ENCODE results near the gene SYT12. TPM values are rescaled to one million over a fixed set of nuclear protein-coding genes. Genes with fewer than 3 reads are reported as not detected.

The SYT12 gene
- total RNA-seq, 2 donors from 2014 or later, result 0.78 TPM; not detected in 1

DNA sequence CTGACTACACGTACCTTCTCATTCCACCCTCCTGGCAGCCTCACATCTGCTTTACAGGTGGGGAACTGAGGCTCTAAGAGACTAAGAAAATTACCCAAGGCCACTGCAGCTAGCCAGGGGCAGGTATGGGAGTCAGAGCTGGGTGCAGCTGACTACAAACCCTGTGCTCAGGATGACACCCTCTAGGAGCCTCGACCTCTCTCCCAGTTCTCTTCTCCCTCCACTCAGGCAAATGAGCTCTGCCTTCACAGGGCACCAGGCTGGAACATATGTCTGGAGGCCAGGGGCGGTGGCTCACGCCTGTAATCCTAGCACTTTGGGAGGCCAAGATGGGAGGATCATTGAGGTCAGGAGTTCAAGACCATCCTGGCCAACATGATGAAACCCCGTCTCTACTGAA lies 4.0 kb downstream of the SYT12 start:
- DNase-seq, result no peak
- Histone ChIP-seq H3K4me3 (no peak overlapping the region), H3K4me1 (peaks cover 18% of the 10 kb centered on the region), H3K27me3 (no peaks in the 10 kb centered on the region), H3K9me3 (no peaks in the 10 kb centered on the region), H3K27ac (no peak overlapping the region), H3K36me3 (replicated peaks in 1 of 2; ENCODE audit: insufficient read depth in 1 of 2, low read depth in 2 of 2) (no peaks in the 10 kb centered on the region)
- intact Hi-C loops (cut with DNase I), result no loop called here
- no peak for ATAC-seq
- 85 to 96% methylated on average over 4 to 5 of the region's 5 CpGs for WGBS, 2 donors
- TF ChIP-seq, protein P1, sequence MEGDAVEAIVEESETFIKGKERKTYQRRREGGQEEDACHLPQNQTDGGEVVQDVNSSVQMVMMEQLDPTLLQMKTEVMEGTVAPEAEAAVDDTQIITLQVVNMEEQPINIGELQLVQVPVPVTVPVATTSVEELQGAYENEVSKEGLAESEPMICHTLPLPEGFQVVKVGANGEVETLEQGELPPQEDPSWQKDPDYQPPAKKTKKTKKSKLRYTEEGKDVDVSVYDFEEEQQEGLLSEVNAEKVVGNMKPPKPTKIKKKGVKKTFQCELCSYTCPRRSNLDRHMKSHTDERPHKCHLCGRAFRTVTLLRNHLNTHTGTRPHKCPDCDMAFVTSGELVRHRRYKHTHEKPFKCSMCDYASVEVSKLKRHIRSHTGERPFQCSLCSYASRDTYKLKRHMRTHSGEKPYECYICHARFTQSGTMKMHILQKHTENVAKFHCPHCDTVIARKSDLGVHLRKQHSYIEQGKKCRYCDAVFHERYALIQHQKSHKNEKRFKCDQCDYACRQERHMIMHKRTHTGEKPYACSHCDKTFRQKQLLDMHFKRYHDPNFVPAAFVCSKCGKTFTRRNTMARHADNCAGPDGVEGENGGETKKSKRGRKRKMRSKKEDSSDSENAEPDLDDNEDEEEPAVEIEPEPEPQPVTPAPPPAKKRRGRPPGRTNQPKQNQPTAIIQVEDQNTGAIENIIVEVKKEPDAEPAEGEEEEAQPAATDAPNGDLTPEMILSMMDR (IDR thresholded peaks at IDR 0.05), result no peak
- no peak for TF ChIP-seq POLR2A (IDR thresholded peaks at IDR 0.05)

DNA sequence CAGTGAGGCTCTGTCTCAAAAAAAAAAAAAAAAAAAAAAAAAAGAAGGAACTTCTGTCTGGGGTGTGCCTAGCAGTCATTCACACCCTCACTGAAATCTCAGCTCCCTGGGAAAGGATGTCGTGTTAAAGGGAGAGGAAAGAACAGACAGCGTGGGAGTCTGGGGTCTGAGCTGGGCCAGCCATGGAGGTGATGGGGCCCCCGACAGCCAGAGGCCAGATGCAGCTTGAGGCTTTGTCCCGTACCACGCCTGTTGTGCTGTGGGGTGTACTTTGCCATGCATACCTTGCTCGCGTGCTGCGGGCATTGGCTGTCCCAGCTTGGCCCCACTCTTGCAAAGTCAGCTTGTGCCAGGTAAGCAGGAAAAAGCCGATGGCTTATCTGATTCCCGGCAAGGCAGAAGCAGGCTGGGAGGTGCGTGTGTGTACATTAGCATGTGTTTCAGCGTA lies 4.6 kb downstream of the SYT12 start:
- peaks cover 12% of the 10 kb centered on the region for H3K4me1 ChIP-seq
- TF ChIP-seq, protein P1 (IDR thresholded peaks at IDR 0.05), result no peak
- TF ChIP-seq POLR2A (IDR thresholded peaks at IDR 0.05), result no peak
- intact Hi-C loops (cut with DNase I), result no loop called here
- no peak for ATAC-seq
- H3K27ac ChIP-seq, result no peak overlapping the region
- no peaks in the 10 kb centered on the region for H3K27me3 ChIP-seq
- no peaks in the 10 kb centered on the region for H3K36me3 ChIP-seq (replicated peaks in 1 of 2; ENCODE audit: insufficient read depth in 1 of 2, low read depth in 2 of 2)
- no peaks in the 10 kb centered on the region for H3K9me3 ChIP-seq
- 68 to 83% methylated on average over 4 to 12 of the region's 12 CpGs for WGBS, 2 donors
- H3K4me3 ChIP-seq, result no peak overlapping the region
- no peak for DNase-seq

DNA sequence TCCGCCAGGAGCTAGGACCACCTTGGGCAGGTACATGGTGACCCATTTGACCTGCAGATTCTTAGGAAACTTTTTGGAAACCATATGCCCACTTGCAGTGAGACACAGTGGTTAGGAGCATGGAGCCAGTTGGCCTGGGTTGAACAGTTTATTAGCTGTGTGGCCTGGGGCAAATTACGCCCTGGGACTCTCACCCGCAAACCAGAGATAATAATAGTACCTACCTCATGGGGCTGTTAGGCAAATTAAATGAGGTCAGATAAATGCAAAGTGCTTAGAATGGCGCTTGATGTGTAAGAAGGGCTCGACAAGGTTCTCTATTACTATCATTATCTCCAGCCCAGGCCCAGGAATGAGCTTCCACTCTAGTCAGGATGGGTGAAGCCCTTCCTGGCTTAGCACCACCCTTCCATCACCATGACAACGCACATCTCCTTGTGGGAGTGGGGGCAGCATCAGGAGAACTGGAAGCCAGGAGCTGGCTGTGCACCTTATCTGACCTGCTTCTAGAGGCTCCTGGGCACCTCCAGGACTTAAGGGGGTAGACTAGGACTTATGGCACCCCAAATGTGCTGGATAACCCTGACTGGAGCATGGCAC lies 5.1 kb downstream of the SYT12 start:
- no peaks in the 10 kb centered on the region for H3K9me3 ChIP-seq
- no peaks in the 10 kb centered on the region for H3K27me3 ChIP-seq
- H3K27ac ChIP-seq, result no peak overlapping the region
- WGBS, 2 donors, result 89 to 97% methylated on average over 5 to 6 of the region's 6 CpGs
- intact Hi-C loops (cut with DNase I), result no loop called here
- no peak for ATAC-seq
- DNase-seq, result no peak
- H3K4me1 ChIP-seq, result peaks cover 7% of the 10 kb centered on the region
- TF ChIP-seq, protein P1 (IDR thresholded peaks at IDR 0.05), result no peak
- no peak for TF ChIP-seq POLR2A (IDR thresholded peaks at IDR 0.05)
- no peak overlapping the region for H3K4me3 ChIP-seq
- H3K36me3 ChIP-seq (replicated peaks in 1 of 2; ENCODE audit: insufficient read depth in 1 of 2, low read depth in 2 of 2), result no peaks in the 10 kb centered on the region

DNA sequence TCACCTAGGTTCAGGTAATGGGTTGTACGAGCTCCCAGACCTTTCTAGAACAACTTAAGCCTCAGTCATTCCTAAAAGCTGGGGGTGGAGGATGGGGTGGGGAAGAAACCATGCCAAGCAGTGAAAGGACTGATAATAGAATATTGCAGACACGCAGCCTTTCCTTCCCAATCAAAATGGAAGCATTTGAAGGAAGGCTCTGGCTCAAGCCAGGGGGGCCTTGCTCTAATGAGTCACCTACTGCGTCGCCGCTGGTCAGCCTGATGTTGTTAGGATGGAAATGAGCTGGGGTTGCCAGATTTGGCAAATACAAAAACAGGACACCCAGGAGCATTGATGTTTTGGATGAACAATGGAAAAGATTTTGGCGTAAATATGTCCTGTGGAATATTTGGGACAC lies 6.2 kb downstream of the SYT12 start:
- no peak for TF ChIP-seq POLR2A (IDR thresholded peaks at IDR 0.05)
- TF ChIP-seq, protein P1 (IDR thresholded peaks at IDR 0.05), result no peak
- ATAC-seq, result no peak

DNA sequence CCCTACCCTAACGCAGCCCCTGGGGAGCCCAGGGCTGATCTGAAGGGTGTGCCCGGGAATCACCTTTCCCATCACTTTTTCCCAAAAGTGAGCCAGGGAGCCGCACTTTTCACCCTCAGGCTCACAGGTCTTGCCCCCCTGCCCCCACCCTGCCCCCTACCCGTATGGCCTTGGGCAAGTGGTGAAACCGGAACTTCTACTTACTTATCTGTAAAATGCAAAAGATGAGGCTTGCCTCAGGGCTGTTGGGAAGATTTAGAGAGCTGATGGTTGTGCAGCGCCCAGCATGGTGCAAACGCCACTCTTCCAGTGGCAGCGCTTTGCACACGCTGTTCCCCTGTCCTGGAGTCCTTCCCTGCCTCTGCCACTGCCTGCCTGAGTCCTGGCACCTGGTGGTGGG lies 8.0 kb downstream of the SYT12 start:
- H3K4me1 ChIP-seq, result no peaks in the 10 kb centered on the region
- DNase-seq (no peak), ATAC-seq (no peak)
- no peak overlapping the region for H3K27ac ChIP-seq
- no peaks in the 10 kb centered on the region for H3K36me3 ChIP-seq (replicated peaks in 1 of 2; ENCODE audit: insufficient read depth in 1 of 2, low read depth in 2 of 2)
- intact Hi-C loops (cut with DNase I), result no loop called here
- no peak for TF ChIP-seq POLR2A (IDR thresholded peaks at IDR 0.05)
- TF ChIP-seq, protein P1 (IDR thresholded peaks at IDR 0.05), result no peak
- H3K4me3 ChIP-seq, result no peak overlapping the region
- no peaks in the 10 kb centered on the region for H3K9me3 ChIP-seq
- no peaks in the 10 kb centered on the region for H3K27me3 ChIP-seq
- 48 to 58% methylated on average over 9 of the region's 9 CpGs for WGBS, 2 donors

More for the DNA sequence above, 6.2 kb downstream of the SYT12 start:
- WGBS, 2 donors, result 80 to 89% methylated on average over 6 of the region's 6 CpGs
- Histone ChIP-seq H3K36me3 (replicated peaks in 1 of 2; ENCODE audit: insufficient read depth in 1 of 2, low read depth in 2 of 2) (no peaks in the 10 kb centered on the region), H3K4me3 (no peak overlapping the region), H3K27ac (no peak overlapping the region), H3K9me3 (no peaks in the 10 kb centered on the region), H3K27me3 (no peaks in the 10 kb centered on the region), H3K4me1 (no peaks in the 10 kb centered on the region)
- no peak for DNase-seq
- intact Hi-C loops (cut with DNase I), result no loop called here

All from body of pancreas (tissue), 4 donors.